OCI-LY7 (cell line): ENCODE data around the gene DUSP22. TPM values are rescaled to one million over a fixed set of nuclear protein-coding genes. Genes with fewer than 3 reads are reported as not detected.

Experiments used
- BruUV-seq: library from RNA; stranded (reverse); fragments of 400-500 nt; replicated peaks from 2 replicates; lab custom pipeline; 2021; lab: Mats Ljungman, UMichigan
- CTCF ChIA-PET: fragments of 300-600 bp; sonication (Branson Sonifier 250); formaldehyde crosslinking; loops from one replicate; lab custom pipeline; 2022; ENCODE audit warnings: antibody characterized with exemption; ENCODE audit not compliant: unreplicated experiment; lab: Charles Lee
- POLR2A ChIA-PET: fragments of 300-600 bp; sonication (Branson Sonifier 250); formaldehyde crosslinking; loops from one replicate; lab custom pipeline; 2022; ENCODE audit warnings: antibody characterized with exemption; lab: Charles Lee
- DNase-seq: peaks from one replicate; pipeline ENCODE4 v3.0.0-alpha.2; 2015; ENCODE audit warnings: low spot score
- H2AFZ ChIP-seq: fragments of 200-600 bp; sonication (generic), shearing (Covaris generic); 2 replicates; pipeline ENCODE4 v1.6.1; 2014; ENCODE audit warnings: mild to moderate bottlenecking, antibody characterized with exemption, low read length, moderate library complexity
- H3K27ac ChIP-seq: fragments of 200-600 bp; sonication (generic); 2 replicates; pipeline ENCODE4 v1.5.1; 2014; ENCODE audit warnings: mixed run types, low read depth, mild to moderate bottlenecking, moderate library complexity, low read length, inconsistent platforms; ENCODE audit not compliant: poor library complexity, severe bottlenecking
- H3K36me3 ChIP-seq: fragments of 200-600 bp; sonication (generic); 2 replicates; pipeline ENCODE4 v1.6.1; 2014; ENCODE audit warnings: mild to moderate bottlenecking, antibody characterized with exemption, low read length, moderate library complexity, mixed read lengths; ENCODE audit not compliant: insufficient read depth
- H3K4me1 ChIP-seq: fragments of 200-600 bp; sonication (generic); 2 replicates; pipeline ENCODE4 v1.5.1; 2014; ENCODE audit warnings: mild to moderate bottlenecking, low read length; ENCODE audit not compliant: insufficient read depth, poor library complexity, severe bottlenecking
- H3K4me2 ChIP-seq: fragments of 200-600 bp; sonication (generic); 2 replicates; pipeline ENCODE4 v1.6.1; 2014; ENCODE audit warnings: mild to moderate bottlenecking, low read length
- H3K4me3 ChIP-seq: fragments of 200-600 bp; sonication (generic); 2 replicates; pipeline ENCODE4 v1.5.1; 2014; ENCODE audit warnings: mild to moderate bottlenecking, low read depth, low read length; ENCODE audit not compliant: poor library complexity, severe bottlenecking
- H3K79me2 ChIP-seq: fragments of 200-600 bp; sonication (generic); 2 replicates; pipeline ENCODE4 v1.6.1; 2016; ENCODE audit warnings: low read depth, mild to moderate bottlenecking, low read length, moderate library complexity, mixed read lengths; ENCODE audit not compliant: insufficient read depth
- H3K9me2 ChIP-seq: fragments of 200-600 bp; sonication (generic); 2 replicates; pipeline ENCODE4 v1.6.1; 2016; ENCODE audit warnings: mild to moderate bottlenecking, low read length, mixed read lengths; ENCODE audit not compliant: insufficient read depth
- H3K9me3 ChIP-seq: fragments of 200-600 bp; sonication (generic); 2 replicates; pipeline ENCODE4 v1.6.1; 2014; ENCODE audit warnings: mild to moderate bottlenecking, mixed run types, low read length, mixed read lengths
- H4K20me1 ChIP-seq: fragments of 200-600 bp; sonication (generic); 2 replicates; pipeline ENCODE4 v1.6.1; 2014; ENCODE audit warnings: mild to moderate bottlenecking, antibody characterized with exemption, low read length, moderate library complexity, mixed read lengths; ENCODE audit not compliant: insufficient read depth
- CTCF ChIP-seq: fragments of 200-600 bp; sonication (generic); conservative IDR thresholded peaks from 2 replicates; pipeline ENCODE4 v1.5.1; 2014; ENCODE audit warnings: mild to moderate bottlenecking, antibody characterized with exemption, low read length, moderate library complexity, mixed read lengths
- EZH2phosphoT487 ChIP-seq: fragments of 200-600 bp; sonication (generic); IDR thresholded peaks from 2 replicates; pipeline ENCODE4 v1.6.1; 2018; ENCODE audit warnings: low read depth, borderline replicate concordance, mild to moderate bottlenecking, mixed run types, antibody characterized with exemption, low read length, moderate library complexity, mixed read lengths
- intact Hi-C: fragments of 100-400 bp; cut with micrococcal nuclease; formaldehyde crosslinking; loops from one replicate; pipeline ENCODE4 v1.10.0; 2022; ENCODE audit not compliant: unreplicated experiment
- total RNA-seq, 2 experiments: library from RNA; depleted of rRNA in 1 of 2; stranded (reverse); fragments of >200 nt in 1 of 2; shearing (Covaris generic) in 1 of 2; gene quantifications; 2 replicates each; pipeline ENCODE4 v1.2.3, GENCODE V29; 2014 to 2022

DUSP22 gene
- total RNA-seq, 2 experiments from 2014 or later, result 149 to 171 TPM

- Histone ChIP-seq H2AFZ (0 out of 2 replicates have a peak overlapping the region, but pooled peaks have one; percentile 24), H3K9me2 (no peaks in the 10 kb centered on the region), H3K79me2 (no peaks in the 10 kb centered on the region), H3K4me2 (no peak overlapping the region), H3K4me3 (no peak overlapping the region), H3K9me3 (no peaks in the 10 kb centered on the region), H4K20me1 (no peaks in the 10 kb centered on the region), H3K4me1 (peaks cover 41% of the 10 kb centered on the region), H3K27ac (no peak overlapping the region), H3K36me3 (no peaks in the 10 kb centered on the region)
- no peak for DNase-seq
- POLR2A ChIA-PET, result interaction anchor here (1.2 kb wide), 1 partner anchor 64 kb away, joined by 5 read pairs; no protein-coding TSS in a partner anchor
- CTCF ChIA-PET, result no interaction called here
- intact Hi-C loops, result no loop called here
- BruUV-seq, result no TSS peak
- no peak for TF ChIP-seq EZH2phosphoT487
- no peak for TF ChIP-seq CTCF
Observed at GRCh38 chr6:379410-380181, 87.3 kb downstream of the DUSP22 start.

DNA sequence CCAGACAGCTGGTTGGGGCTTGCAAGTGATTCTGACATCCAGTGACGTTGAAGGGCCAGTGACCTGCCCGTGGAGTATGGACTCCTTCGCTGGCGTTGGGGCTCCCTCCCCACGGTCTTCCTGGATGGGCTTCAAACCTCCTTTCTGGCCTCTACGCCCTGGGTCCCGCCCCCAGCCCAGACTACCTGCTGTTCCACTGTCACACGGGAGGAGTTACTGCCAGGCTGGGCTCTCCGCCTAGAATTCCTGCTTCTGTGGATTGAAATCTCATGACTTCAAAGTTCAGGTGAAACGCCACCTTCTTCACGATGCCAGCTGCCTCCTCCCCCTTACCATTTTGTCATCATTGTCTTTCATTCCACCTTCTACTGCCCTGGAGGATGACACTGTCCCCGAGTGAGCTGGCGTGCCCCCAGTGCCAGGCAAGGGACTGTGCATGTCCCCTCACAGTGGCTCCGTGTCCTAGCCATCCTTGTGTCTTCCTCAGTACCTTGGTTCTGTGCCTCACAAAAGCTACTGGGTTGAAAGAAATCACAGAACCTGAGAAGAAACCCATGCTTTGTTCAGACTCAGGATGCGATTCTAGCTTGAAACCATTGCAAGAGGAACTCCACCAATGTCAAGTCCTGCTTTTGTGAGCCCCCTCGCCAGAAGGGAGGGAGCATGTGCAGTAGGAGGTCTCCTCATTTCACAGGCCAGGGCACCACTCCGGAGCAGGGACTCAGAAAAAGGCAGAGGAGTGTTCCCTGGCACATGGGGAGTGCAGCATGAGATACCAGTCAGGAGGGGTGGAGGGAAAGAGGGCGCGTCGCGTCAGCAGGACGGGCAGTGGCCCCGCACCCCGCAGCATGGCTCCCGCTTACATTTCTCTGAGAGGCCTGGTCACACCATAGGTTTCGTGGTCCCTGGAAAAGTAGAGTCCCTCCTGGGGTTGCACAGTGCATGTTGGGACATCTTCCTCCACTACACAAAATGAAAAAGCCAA is 88.2 kb downstream of the DUSP22 start:
- Histone ChIP-seq H3K4me1 (peaks cover 41% of the 10 kb centered on the region), H3K36me3 (no peaks in the 10 kb centered on the region), H3K4me3 (no peak overlapping the region), H3K79me2 (no peaks in the 10 kb centered on the region), H3K9me3 (no peaks in the 10 kb centered on the region), H4K20me1 (no peaks in the 10 kb centered on the region), H3K9me2 (no peaks in the 10 kb centered on the region), H3K4me2 (no peak overlapping the region), H3K27ac (no peak overlapping the region), H2AFZ (no peak overlapping the region)
- ChIA-PET POLR2A (interaction anchor here (1.0 to 1.2 kb wide), 2 partner anchors 65 to 95 kb away, joined by 3 to 5 read pairs; no protein-coding TSS in a partner anchor), CTCF (no interaction called here)
- no peak for DNase-seq
- no TSS peak for BruUV-seq
- intact Hi-C loops, result no loop called here
- TF ChIP-seq EZH2phosphoT487 (no peak), CTCF (no peak)
